Naive thymus-derived CD4-positive, alpha-beta T cell (primary cell): ENCODE data around the gene EMC8. TPM values are rescaled to one million over a fixed set of nuclear protein-coding genes. Genes with fewer than 3 reads are reported as not detected.

ENCODE experiments used
- ATAC-seq: fragments of 150-1000 bp; cut with Tn5 transposase; 2 replicates; pipeline ENCODE4 v1.10.0; 2021; ENCODE audit warnings: mild to moderate bottlenecking, moderate library complexity
- CTCF ChIA-PET: fragments of 350-600 bp; sonication (Branson Sonifier 250); formaldehyde crosslinking; loops from one replicate; lab custom pipeline; 2021; ENCODE audit warnings: antibody characterized with exemption; lab: Charles Lee
- POLR2A ChIA-PET: fragments of 350-600 bp; sonication (Branson Sonifier 250); formaldehyde crosslinking; loops from one replicate; lab custom pipeline; 2021; ENCODE audit warnings: antibody characterized with exemption, inconsistent platforms; lab: Charles Lee
- DNase-seq, 9 donors: peaks; one replicate each; pipeline versions ENCODE4 v3.0.0 to v3.0.0-alpha.2; 2020 to 2022; ENCODE audit warnings: mixed read lengths in 1 of 9
- H3K27ac ChIP-seq: one replicate; pipeline ENCODE4 v1.7.0; 2013; ENCODE audit warnings: mild to moderate bottlenecking, low read depth, low read length, moderate library complexity
- H3K27me3 ChIP-seq, 2 donors: one replicate each; pipeline ENCODE4 v1.7.0; 2013; ENCODE audit warnings: low read length in 2 of 2, mild to moderate bottlenecking in 2 of 2, moderate library complexity in 2 of 2; ENCODE audit not compliant: control insufficient read depth in 2 of 2, insufficient read depth in 2 of 2
- H3K36me3 ChIP-seq, 3 experiments: 1 replicate in 2 of 3; 2 replicates in 1 of 3; pipeline ENCODE4 v1.7.0; 2013; ENCODE audit warnings: low read length in 3 of 3, mild to moderate bottlenecking in 3 of 3, moderate library complexity in 1 of 3; ENCODE audit not compliant: insufficient read depth in 3 of 3, control insufficient read depth in 2 of 3
- H3K4me1 ChIP-seq, 2 donors: one replicate each; pipeline ENCODE4 v1.7.0; 2013; ENCODE audit warnings: low read length in 2 of 2, mild to moderate bottlenecking in 2 of 2, moderate library complexity in 1 of 2; ENCODE audit not compliant: control insufficient read depth in 2 of 2, insufficient read depth in 2 of 2
- H3K4me3 ChIP-seq: 2 replicates; pipeline ENCODE4 v1.7.0; 2013; ENCODE audit warnings: mild to moderate bottlenecking, low read length
- H3K9me3 ChIP-seq, 3 experiments: 1 replicate in 2 of 3; 2 replicates in 1 of 3; pipeline ENCODE4 v1.7.0; 2013; ENCODE audit warnings: low read length in 3 of 3; ENCODE audit not compliant: control insufficient read depth in 2 of 3
- H3K27ac Mint-ChIP-seq, 9 donors: one replicate each; pipeline ENCODE4 v1.8.0; 2020 to 2022; ENCODE audit warnings: mixed read lengths in 9 of 9, mild to moderate bottlenecking in 8 of 9, moderate library complexity in 5 of 9, inconsistent platforms in 2 of 9
- H3K27me3 Mint-ChIP-seq, 5 donors: one replicate each; pipeline ENCODE4 v1.8.0; 2021 to 2022; ENCODE audit warnings: mixed read lengths in 5 of 5, mild to moderate bottlenecking in 1 of 5
- H3K36me3 Mint-ChIP-seq, 5 donors: one replicate each; pipeline ENCODE4 v1.8.0; 2020 to 2022; ENCODE audit warnings: mixed read lengths in 5 of 5, mild to moderate bottlenecking in 3 of 5, inconsistent platforms in 1 of 5
- H3K4me1 Mint-ChIP-seq, 7 donors: one replicate each; pipeline ENCODE4 v1.8.0; 2020 to 2022; ENCODE audit warnings: mixed read lengths in 7 of 7, mild to moderate bottlenecking in 3 of 7, inconsistent platforms in 1 of 7
- H3K4me3 Mint-ChIP-seq, 10 donors: one replicate each; pipeline ENCODE4 v1.8.0; 2020 to 2022; ENCODE audit warnings: mild to moderate bottlenecking in 10 of 10, mixed read lengths in 10 of 10, moderate library complexity in 6 of 10, inconsistent platforms in 2 of 10
- H3K9me3 Mint-ChIP-seq, 11 donors: one replicate each; pipeline ENCODE4 v1.8.0; 2020 to 2022; ENCODE audit warnings: mixed read lengths in 11 of 11, mild to moderate bottlenecking in 4 of 11, inconsistent platforms in 1 of 11, moderate library complexity in 1 of 11
- intact Hi-C, 2 donors: fragments of 100-400 bp; cut with micrococcal nuclease; formaldehyde crosslinking; loops; one replicate each; pipeline ENCODE4 v1.15.1; 2023
- polyA plus RNA-seq, 2 donors: library from polyadenylated mRNA; unstranded; fragments of 300-500 nt; fragmentation: Illumina TruSeq; gene quantifications; one replicate each; pipeline ENCODE4 v1.2.3, GENCODE V29; 2021
- total RNA-seq, 6 experiments: library from RNA in 5 of 6; stranded (reverse) in 5 of 6; gene quantifications; 1 replicate in 5 of 6; 2 replicates in 1 of 6; pipeline ENCODE4 v1.2.3 and lab custom pipeline; 2021 to 2026

The EMC8 gene
- total and polyA plus RNA-seq, 7 experiments from 2014 or later: 22.4 to 31.8 (median 26.1) TPM

DNA sequence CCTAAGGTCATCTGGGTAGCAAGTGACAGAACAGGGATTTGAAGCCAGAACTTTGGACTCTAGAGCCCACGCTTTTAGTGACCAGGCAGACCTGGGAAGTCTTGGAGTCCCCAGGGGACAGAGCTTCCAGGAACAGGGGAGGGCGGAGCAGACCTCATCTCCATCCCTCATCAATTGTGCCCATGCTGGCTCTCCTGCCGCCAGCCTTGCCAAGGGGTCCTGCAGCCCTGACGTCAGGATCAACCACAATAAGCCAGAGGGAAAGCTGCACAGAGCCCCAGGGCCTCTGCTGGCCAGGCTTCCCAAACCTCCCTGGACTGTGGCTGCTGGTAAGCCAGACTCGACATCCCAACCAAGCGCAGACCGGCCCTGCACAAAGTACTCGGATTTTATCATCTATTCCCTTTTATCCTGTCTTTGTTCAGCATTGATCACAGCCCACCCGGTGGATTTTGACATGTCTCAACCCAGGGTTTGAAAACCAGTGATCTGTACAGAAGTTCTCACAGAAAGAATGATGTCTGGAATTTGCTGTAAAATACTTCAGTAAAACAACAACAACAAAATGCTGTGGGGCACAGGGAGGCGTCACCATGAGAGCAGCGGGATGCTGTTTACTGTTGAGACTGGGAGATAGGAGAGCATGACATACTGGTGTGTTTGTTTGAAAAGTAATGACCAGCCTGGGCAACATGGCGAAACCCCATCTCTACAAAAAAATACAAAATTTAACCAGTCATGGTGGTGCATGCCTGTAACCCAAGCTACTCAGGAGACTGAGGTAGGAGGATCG is 60.2 kb downstream of the EMC8 start:
- ChIA-PET CTCF (no interaction called here), POLR2A (no interaction called here)
- H3K27ac ChIP-seq: no peak overlapping the region
- H3K36me3 ChIP-seq: no peaks in the 10 kb centered on the region
- no peak overlapping the region for H3K4me3 ChIP-seq
- Mint-ChIP-seq H3K9me3 (no peaks in the 10 kb centered on the region), H3K27me3 (no peaks in the 10 kb centered on the region), H3K36me3 (no peaks in the 10 kb centered on the region), H3K27ac (peak overlapping the region in 1 of 9 donors; percentile 15), H3K4me3 (no peak overlapping the region), H3K4me1 (peaks cover 9 to 24% (median 21%) of the 10 kb centered on the region in 7 donors)
- intact Hi-C loops: no loop called here
- DNase-seq: no peak
- no peak for ATAC-seq
- H3K27me3 ChIP-seq: no peaks in the 10 kb centered on the region
- no peaks in the 10 kb centered on the region for H3K9me3 ChIP-seq
- H3K4me1 ChIP-seq: peaks cover 15 to 22% of the 10 kb centered on the region in 2 donors

- Mint-ChIP-seq H3K27ac (peak overlapping the region in 1 of 9 donors; percentile 51), H3K4me3 (no peak overlapping the region), H3K27me3 (no peaks in the 10 kb centered on the region), H3K36me3 (peaks cover 0 to 4% (median 0%) of the 10 kb centered on the region in 5 donors), H3K9me3 (no peaks in the 10 kb centered on the region), H3K4me1 (peaks cover 9 to 36% (median 31%) of the 10 kb centered on the region in 7 donors)
- no peaks in the 10 kb centered on the region for H3K36me3 ChIP-seq
- no peak overlapping the region for H3K27ac ChIP-seq
- DNase-seq (no peak), ATAC-seq (no peak)
- intact Hi-C loops: no loop called here
- ChIA-PET POLR2A (no interaction called here), CTCF (no interaction called here)
- no peaks in the 10 kb centered on the region for H3K9me3 ChIP-seq
- H3K4me3 ChIP-seq: no peak overlapping the region
- H3K4me1 ChIP-seq: peaks cover 15 to 27% of the 10 kb centered on the region in 2 donors
- H3K27me3 ChIP-seq: no peaks in the 10 kb centered on the region
These were observed 62.4 kb downstream of the EMC8 start for GRCh38 chr16:85736921-85737320.

- no peaks in the 10 kb centered on the region for H3K27me3 Mint-ChIP-seq
- Histone ChIP-seq H3K4me1 (peaks cover 15 to 27% of the 10 kb centered on the region in 2 donors), H3K27ac (no peak overlapping the region), H3K36me3 (no peaks in the 10 kb centered on the region), H3K9me3 (no peaks in the 10 kb centered on the region), H3K27me3 (no peaks in the 10 kb centered on the region), H3K4me3 (peak overlapping the region; percentile 61)
- peaks cover 0 to 4% (median 0%) of the 10 kb centered on the region in 5 donors for H3K36me3 Mint-ChIP-seq
- DNase-seq (no peak), ATAC-seq (no peak)
- H3K4me3 Mint-ChIP-seq: peak overlapping the region in 9 of 10 donors; percentile 3 to 86 (median 82)
- H3K4me1 Mint-ChIP-seq: peaks cover 9 to 38% (median 31%) of the 10 kb centered on the region in 7 donors
- H3K27ac Mint-ChIP-seq: peak overlapping the region in 8 of 9 donors; percentile 15 to 92 (median 86)
- CTCF ChIA-PET: no interaction called here
- POLR2A ChIA-PET: no interaction called here
- H3K9me3 Mint-ChIP-seq: no peaks in the 10 kb centered on the region
- intact Hi-C loops: loop anchor here in 1 of 2 donors (1.0 to 2.0 kb wide), 3 partner anchors 18 to 63 kb away; partner anchors contain the start of genes COX4I1 and EMC8
These were observed 63.4 kb downstream of the EMC8 start for GRCh38 chr16:85735946-85736345.

GRCh38 chr16:85735225-85735635 is 64.1 kb downstream of the EMC8 start:
- H3K4me1 Mint-ChIP-seq: peaks cover 9 to 40% (median 31%) of the 10 kb centered on the region in 7 donors
- POLR2A ChIA-PET: interaction anchor here (0.6 to 1.0 kb wide), 2 partner anchors 24 to 287 kb away, joined by 3 to 4 read pairs; no protein-coding TSS in a partner anchor

DNA sequence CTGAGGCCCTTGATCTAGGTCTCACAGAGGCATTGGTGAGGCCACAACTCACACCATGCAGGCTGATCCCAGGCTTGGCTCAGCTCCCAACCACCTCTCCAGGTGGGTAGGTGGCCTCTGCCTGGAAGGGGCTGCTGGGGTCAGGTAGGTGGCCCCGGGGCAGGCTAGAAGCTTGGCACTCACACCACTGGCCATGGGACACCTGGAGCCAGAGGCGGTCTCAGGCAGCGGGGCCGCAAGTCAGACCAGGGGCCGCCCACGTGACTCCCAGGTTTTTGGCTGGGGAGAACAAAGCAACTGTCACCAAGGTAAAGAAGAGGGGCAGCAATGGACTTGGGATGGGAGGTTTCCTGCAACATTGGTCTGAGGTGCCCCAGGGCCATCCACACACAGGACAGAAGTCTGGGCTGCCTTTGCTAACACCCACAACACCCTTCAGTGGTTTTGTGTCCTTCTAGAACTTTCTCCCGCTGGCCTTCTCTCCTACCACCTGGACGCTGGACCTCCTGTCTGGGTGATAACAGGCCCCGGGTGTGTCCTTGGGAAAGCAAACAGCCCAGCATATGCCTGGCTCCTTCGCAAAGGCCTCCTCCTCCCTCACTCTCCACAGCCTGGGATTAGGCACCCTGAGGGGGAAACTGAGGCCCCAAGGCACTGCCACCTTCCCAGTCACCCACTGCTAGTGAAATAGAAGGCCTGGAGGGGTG is 64.9 kb downstream of the EMC8 start:
- Histone ChIP-seq H3K36me3 (no peaks in the 10 kb centered on the region), H3K4me3 (peak overlapping the region; percentile 61), H3K9me3 (no peaks in the 10 kb centered on the region), H3K4me1 (peaks cover 15 to 27% of the 10 kb centered on the region in 2 donors), H3K27me3 (no peaks in the 10 kb centered on the region), H3K27ac (peak overlapping the region; percentile 58)
- intact Hi-C loops: loop anchor here in 1 of 2 donors (1.0 to 2.0 kb wide), 3 partner anchors 16 to 64 kb away; partner anchors contain the start of genes COX4I1 and EMC8
- Mint-ChIP-seq H3K36me3 (peaks cover 0 to 4% (median 0%) of the 10 kb centered on the region in 5 donors), H3K27me3 (no peaks in the 10 kb centered on the region), H3K9me3 (no peaks in the 10 kb centered on the region), H3K27ac (peak overlapping the region in 7 of 9 donors; percentile 63 to 92 (median 87)), H3K4me3 (peak overlapping the region in 9 of 10 donors; percentile 78 to 86 (median 84)), H3K4me1 (peaks cover 9 to 47% (median 33%) of the 10 kb centered on the region in 7 donors)
- POLR2A ChIA-PET: interaction anchor here (1.0 kb wide), 1 partner anchor 286 kb away, joined by 4 read pairs; no protein-coding TSS in a partner anchor
- no peak for DNase-seq
- CTCF ChIA-PET: no interaction called here
- ATAC-seq: no peak

More at GRCh38 chr16:85735225-85735635, 64.1 kb downstream of the EMC8 start:
- H3K36me3 ChIP-seq: no peaks in the 10 kb centered on the region
- intact Hi-C loops: loop anchor here in 1 of 2 donors (1.0 to 2.0 kb wide), 3 partner anchors 17 to 64 kb away; partner anchors contain the start of genes COX4I1 and EMC8
- no peaks in the 10 kb centered on the region for H3K27me3 Mint-ChIP-seq
- peak overlapping the region; percentile 58 for H3K27ac ChIP-seq
- ATAC-seq (peak; percentile 76), DNase-seq (peak in 7 of 9 donors; percentile 47 to 75 (median 66))
- H3K9me3 Mint-ChIP-seq: no peaks in the 10 kb centered on the region
- H3K27ac Mint-ChIP-seq: peak overlapping the region; percentile 49 to 92 (median 86)
- peak overlapping the region; percentile 30 to 86 (median 83) for H3K4me3 Mint-ChIP-seq
- CTCF ChIA-PET: no interaction called here
- H3K36me3 Mint-ChIP-seq: peaks cover 0 to 4% (median 0%) of the 10 kb centered on the region in 5 donors
- H3K27me3 ChIP-seq: no peaks in the 10 kb centered on the region
- peaks cover 15 to 27% of the 10 kb centered on the region in 2 donors for H3K4me1 ChIP-seq
- no peaks in the 10 kb centered on the region for H3K9me3 ChIP-seq
- peak overlapping the region; percentile 61 for H3K4me3 ChIP-seq

DNA sequence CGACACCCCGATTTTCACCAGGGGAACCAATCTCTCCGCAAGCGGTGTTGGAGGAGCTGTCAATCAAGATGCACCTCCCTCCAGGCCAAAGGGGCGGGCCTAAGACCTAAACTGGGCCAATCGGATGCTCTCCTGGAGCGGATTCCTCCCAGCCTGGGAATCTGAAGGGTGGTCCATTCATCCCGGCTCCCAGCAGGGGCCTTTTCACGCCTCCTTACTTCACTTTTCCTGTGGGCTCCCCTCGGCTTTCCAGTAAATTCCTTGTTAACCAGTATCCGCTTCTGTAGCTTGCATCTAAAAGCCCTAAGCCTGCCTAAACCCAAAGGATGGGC is 65.5 kb downstream of the EMC8 start:
- no peak for DNase-seq
- intact Hi-C loops: loop anchor here in 1 of 2 donors (2.0 kb wide), 1 partner anchor 65 kb away; the partner anchor contains the start of genes COX4I1 and EMC8
- Mint-ChIP-seq H3K9me3 (no peaks in the 10 kb centered on the region), H3K36me3 (peaks cover 0 to 4% (median 0%) of the 10 kb centered on the region in 5 donors), H3K4me1 (peaks cover 9 to 48% (median 37%) of the 10 kb centered on the region in 7 donors), H3K27me3 (no peaks in the 10 kb centered on the region), H3K4me3 (peak overlapping the region in 5 of 10 donors; percentile 78 to 86 (median 85)), H3K27ac (peak overlapping the region in 7 of 9 donors; percentile 40 to 91 (median 79))
- Histone ChIP-seq H3K4me1 (peaks cover 15 to 27% of the 10 kb centered on the region in 2 donors), H3K36me3 (no peaks in the 10 kb centered on the region), H3K27me3 (no peaks in the 10 kb centered on the region), H3K4me3 (no peak overlapping the region), H3K9me3 (no peaks in the 10 kb centered on the region), H3K27ac (no peak overlapping the region)
- CTCF ChIA-PET: no interaction called here
- POLR2A ChIA-PET: no interaction called here
- ATAC-seq: peak; percentile 46
